A673 (cell line): ENCODE results near the gene STPG3. TPM values are rescaled to one million over a fixed set of nuclear protein-coding genes. Genes with fewer than 3 reads are reported as not detected.

Experiments
- BruUV-seq: library from RNA; stranded (reverse); fragments of 400-500 nt; replicated peaks from 2 replicates; lab custom pipeline; 2021; lab: Mats Ljungman, UMichigan
- CTCF ChIA-PET: fragments of 300-600 bp; sonication (Branson Sonifier 250); formaldehyde crosslinking; loops from one replicate; lab custom pipeline; 2022; ENCODE audit warnings: antibody characterized with exemption; lab: Charles Lee
- POLR2A ChIA-PET: fragments of 300-600 bp; sonication (Branson Sonifier 250); formaldehyde crosslinking; loops from one replicate; lab custom pipeline; 2022; ENCODE audit warnings: antibody characterized with exemption; ENCODE audit not compliant: low non-redundant PET; lab: Charles Lee
- DNase-seq: peaks from one replicate; pipeline ENCODE4 v3.0.0-alpha.2; 2015; ENCODE audit warnings: low spot score
- H3K27ac ChIP-seq: fragments of 200-600 bp; sonication (generic); 2 replicates; pipeline ENCODE4 v1.5.1; 2016; ENCODE audit warnings: mixed run types, low read depth, mild to moderate bottlenecking, mixed read lengths, antibody characterized with exemption, low read length; ENCODE audit not compliant: poor library complexity, severe bottlenecking
- H3K27me3 ChIP-seq: fragments of 200-600 bp; sonication (generic); replicated peaks from 2 replicates; pipeline ENCODE4 v1.6.1; 2017; ENCODE audit warnings: mixed run types, low read depth, mild to moderate bottlenecking, mixed read lengths, antibody characterized with exemption, low read length; ENCODE audit not compliant: insufficient read depth, poor library complexity
- H3K36me3 ChIP-seq: fragments of 200-600 bp; sonication (generic); 2 replicates; pipeline ENCODE4 v1.6.1; 2016; ENCODE audit warnings: mixed run types, mild to moderate bottlenecking, mixed read lengths, antibody characterized with exemption, low read length; ENCODE audit not compliant: insufficient read depth, poor library complexity, severe bottlenecking
- H3K4me1 ChIP-seq: fragments of 200-600 bp; sonication (generic); 2 replicates; pipeline ENCODE4 v1.6.1; 2017; ENCODE audit warnings: mixed run types, mild to moderate bottlenecking, mixed read lengths, antibody characterized with exemption, low read length; ENCODE audit not compliant: insufficient read depth, poor library complexity, severe bottlenecking
- H3K4me3 ChIP-seq: fragments of 200-600 bp; sonication (generic); 2 replicates; pipeline ENCODE4 v1.5.1; 2016; ENCODE audit warnings: low read depth, mixed run types, mild to moderate bottlenecking, mixed read lengths, low read length; ENCODE audit not compliant: poor library complexity, severe bottlenecking
- H3K9me3 ChIP-seq: fragments of 200-600 bp; sonication (generic); 2 replicates; pipeline ENCODE4 v1.6.1; 2016; ENCODE audit warnings: mixed run types, low read depth, mild to moderate bottlenecking, mixed read lengths, antibody characterized with exemption, low read length; ENCODE audit not compliant: poor library complexity, severe bottlenecking
- EZH2 ChIP-seq: fragments of 200-600 bp; sonication (generic); IDR thresholded peaks from 2 replicates; pipeline ENCODE4 v1.6.1; 2017; ENCODE audit warnings: borderline replicate concordance, low read depth, mild to moderate bottlenecking, mixed read lengths, antibody characterized with exemption, low read length; ENCODE audit not compliant: poor library complexity, severe bottlenecking
- intact Hi-C: fragments of 100-400 bp; cut with micrococcal nuclease; formaldehyde crosslinking; loops from one replicate; pipeline ENCODE4 v1.10.0; 2022; ENCODE audit not compliant: unreplicated experiment
- total RNA-seq: library from RNA; stranded (reverse); gene quantifications from 2 replicates; pipeline ENCODE4 v1.2.3, GENCODE V29; 2021
- TF ChIP-seq, protein P1 (sequence below): fragments of 300-800, 200-600 bp; sonication (generic); conservative IDR thresholded peaks from 2 replicates; pipeline ENCODE4 v1.5.1; 2017; ENCODE audit warnings: low read depth, mild to moderate bottlenecking, antibody characterized with exemption, low read length, moderate library complexity, mixed read lengths

The STPG3 gene
- total RNA-seq, 1 experiment from 2014 or later: not detected

DNA sequence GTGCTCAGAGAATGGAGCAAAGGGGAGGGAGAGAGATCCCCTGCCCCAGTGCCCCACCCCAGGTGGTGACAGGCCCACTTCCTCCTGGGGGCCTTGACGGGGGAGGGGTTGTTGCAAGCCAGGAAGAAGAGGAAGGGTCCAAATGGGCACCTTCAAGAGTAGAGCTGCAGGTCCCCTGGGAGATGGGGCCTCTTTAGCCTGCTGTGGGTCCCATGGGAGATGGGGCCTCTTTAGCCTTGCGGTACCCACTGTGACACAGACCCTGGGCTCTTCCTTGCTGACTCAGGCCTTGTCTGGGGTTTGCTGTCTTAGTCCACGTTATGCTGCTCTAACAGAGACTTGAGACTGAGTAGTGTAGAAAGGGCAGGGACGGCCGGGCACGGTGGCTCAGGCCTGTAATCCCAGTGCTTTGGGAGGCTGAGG is 16.9 kb downstream of the STPG3 start:
- BruUV-seq: no TSS peak
- no peak for TF ChIP-seq EZH2
- TF ChIP-seq, protein P1, sequence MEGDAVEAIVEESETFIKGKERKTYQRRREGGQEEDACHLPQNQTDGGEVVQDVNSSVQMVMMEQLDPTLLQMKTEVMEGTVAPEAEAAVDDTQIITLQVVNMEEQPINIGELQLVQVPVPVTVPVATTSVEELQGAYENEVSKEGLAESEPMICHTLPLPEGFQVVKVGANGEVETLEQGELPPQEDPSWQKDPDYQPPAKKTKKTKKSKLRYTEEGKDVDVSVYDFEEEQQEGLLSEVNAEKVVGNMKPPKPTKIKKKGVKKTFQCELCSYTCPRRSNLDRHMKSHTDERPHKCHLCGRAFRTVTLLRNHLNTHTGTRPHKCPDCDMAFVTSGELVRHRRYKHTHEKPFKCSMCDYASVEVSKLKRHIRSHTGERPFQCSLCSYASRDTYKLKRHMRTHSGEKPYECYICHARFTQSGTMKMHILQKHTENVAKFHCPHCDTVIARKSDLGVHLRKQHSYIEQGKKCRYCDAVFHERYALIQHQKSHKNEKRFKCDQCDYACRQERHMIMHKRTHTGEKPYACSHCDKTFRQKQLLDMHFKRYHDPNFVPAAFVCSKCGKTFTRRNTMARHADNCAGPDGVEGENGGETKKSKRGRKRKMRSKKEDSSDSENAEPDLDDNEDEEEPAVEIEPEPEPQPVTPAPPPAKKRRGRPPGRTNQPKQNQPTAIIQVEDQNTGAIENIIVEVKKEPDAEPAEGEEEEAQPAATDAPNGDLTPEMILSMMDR: no peak
- CTCF ChIA-PET: no interaction called here
- Histone ChIP-seq H3K4me3 (no peak overlapping the region), H3K27me3 (no peaks in the 10 kb centered on the region), H3K27ac (peak overlapping the region; percentile 16), H3K4me1 (no peaks in the 10 kb centered on the region), H3K9me3 (no peaks in the 10 kb centered on the region), H3K36me3 (peaks cover 38% of the 10 kb centered on the region)
- POLR2A ChIA-PET: no interaction called here
- intact Hi-C loops: no loop called here
- DNase-seq: no peak

DNA sequence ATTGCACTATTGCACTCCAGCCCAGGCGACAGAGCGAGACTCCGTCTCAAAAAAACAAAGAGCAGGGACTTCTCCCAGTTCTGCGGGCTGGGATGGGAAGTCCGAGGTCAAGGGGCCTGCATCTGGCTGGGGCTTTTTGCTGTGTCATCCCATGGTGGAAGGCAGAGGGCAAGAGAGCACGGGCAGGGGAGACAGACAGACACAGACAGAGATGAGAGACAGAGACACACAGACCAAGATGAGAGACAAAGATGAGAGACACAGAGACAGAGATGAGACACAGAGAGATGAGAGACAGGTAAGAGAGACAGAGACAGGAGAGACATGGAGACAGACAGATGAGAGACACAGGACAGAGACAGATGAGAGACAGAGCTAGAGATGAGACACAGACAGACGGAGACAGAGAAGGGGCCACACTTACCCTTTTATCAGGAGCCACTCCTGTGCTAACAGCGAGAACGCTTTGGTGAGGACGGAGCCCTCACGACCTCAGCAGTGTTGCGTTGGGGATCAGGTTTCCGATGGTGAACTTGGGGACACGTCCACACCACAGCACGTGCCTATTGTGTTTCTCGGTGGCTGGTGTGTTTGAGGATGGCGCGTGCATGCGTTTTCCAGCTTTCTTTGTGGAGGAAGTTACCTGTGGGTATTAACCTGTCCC is 17.6 kb downstream of the STPG3 start:
- Histone ChIP-seq H3K9me3 (no peaks in the 10 kb centered on the region), H3K36me3 (peaks cover 36% of the 10 kb centered on the region), H3K4me1 (no peaks in the 10 kb centered on the region), H3K4me3 (no peak overlapping the region), H3K27me3 (no peaks in the 10 kb centered on the region), H3K27ac (no peak overlapping the region)
- no peak for DNase-seq
- CTCF ChIA-PET: no interaction called here
- no TSS peak for BruUV-seq
- intact Hi-C loops: no loop called here
- TF ChIP-seq, protein P1: no peak
- no peak for TF ChIP-seq EZH2
- POLR2A ChIA-PET: interaction anchor here (0.6 kb wide), 1 partner anchor 70 kb away, joined by 3 read pairs; no protein-coding TSS in a partner anchor

DNA sequence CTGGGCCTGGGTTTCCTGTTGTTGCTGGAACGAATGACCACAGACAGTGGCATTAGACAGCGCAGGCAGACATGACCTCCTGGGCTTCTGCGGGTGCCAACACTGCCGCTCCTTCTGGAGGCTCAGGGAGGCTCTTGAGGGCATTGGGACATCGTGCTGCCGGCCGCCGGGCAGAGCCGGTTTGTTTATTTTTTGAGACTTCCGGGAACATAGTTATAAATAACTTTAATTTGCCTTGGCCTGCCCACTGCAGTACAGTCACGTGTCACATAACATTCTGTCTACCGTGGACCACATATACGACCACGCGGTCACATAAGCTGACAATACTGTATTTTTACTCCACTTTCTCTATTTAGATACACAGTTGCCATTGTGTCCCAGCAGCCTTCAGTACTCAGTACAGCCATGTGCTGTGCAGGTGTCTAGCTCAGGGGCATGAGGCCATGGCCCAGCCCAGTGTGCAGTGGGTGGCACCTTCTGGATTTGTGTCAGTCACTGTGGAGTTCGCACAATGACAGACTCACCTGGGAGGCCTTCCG is 18.2 kb downstream of the STPG3 start:
- CTCF ChIA-PET: no interaction called here
- H3K4me3 ChIP-seq: no peak overlapping the region
- no peaks in the 10 kb centered on the region for H3K27me3 ChIP-seq
- H3K9me3 ChIP-seq: no peaks in the 10 kb centered on the region
- peaks cover 30% of the 10 kb centered on the region for H3K36me3 ChIP-seq
- TF ChIP-seq, protein P1: no peak
- no peak for TF ChIP-seq EZH2
- no peak for DNase-seq
- intact Hi-C loops: no loop called here
- H3K27ac ChIP-seq: no peak overlapping the region
- no TSS peak for BruUV-seq
- no peaks in the 10 kb centered on the region for H3K4me1 ChIP-seq
- POLR2A ChIA-PET: interaction anchor here (0.6 kb wide), 1 partner anchor 69 kb away, joined by 3 read pairs; no protein-coding TSS in a partner anchor
